Lower leg skin (tissue), 4 donors: ENCODE measurements around the gene WDPCP. TPM values are rescaled to one million over a fixed set of nuclear protein-coding genes. Genes with fewer than 3 reads are reported as not detected.
"Not testable (repeated sequence)": the region's sequence is repeated elsewhere in the genome, so short reads cannot be mapped to it uniquely, and the experiment has no call there.

Source experiments
- DNase-seq, 2 donors: peaks; one replicate each; pipeline ENCODE4 v3.0.0-alpha.2; 2019; ENCODE audit warnings: low spot score in 2 of 2
- H3K4me3 ChIP-seq: fragments of 200-600 bp; sonication (generic); 2 replicates; pipeline ENCODE4 v1.5.1; 2017; ENCODE audit warnings: mild to moderate bottlenecking, low read depth; ENCODE audit not compliant: poor library complexity, severe bottlenecking
- POLR2A ChIP-seq, 2 donors: fragments of 450-650 bp; IDR thresholded peaks; one replicate each; pipeline ENCODE4 v1.6.1; 2016 to 2017; ENCODE audit warnings: antibody characterized with exemption in 2 of 2, mild to moderate bottlenecking in 1 of 2, moderate library complexity in 1 of 2
- WGBS, 2 donors: methylation state at CpG; one replicate each; pipeline ENCODE4 v1.1.5; 2018; 5-methylcytosine and 5-hydroxymethylcytosine counted together
- intact Hi-C: fragments of 100-400 bp; cut with DNase I; formaldehyde crosslinking; loops from one replicate; pipeline ENCODE4 v1.15.0; 2023; ENCODE audit warnings: low total_unique reads
- total RNA-seq, 4 donors: library from RNA; depleted of rRNA; stranded (reverse); fragments of >200 nt; gene quantifications; one replicate each; pipeline ENCODE4 v1.1.0, GENCODE V29; 2016
- TF ChIP-seq, protein P1 (sequence below), 3 donors: fragments of 450-650 bp; IDR thresholded peaks; one replicate each; pipeline ENCODE4 v1.5.1; 2016; ENCODE audit warnings: antibody characterized with exemption in 3 of 3, mild to moderate bottlenecking in 3 of 3, moderate library complexity in 2 of 3

WDPCP gene
- total RNA-seq, 4 donors from 2014 or later, result 4.5 to 10.2 (median 5.5) TPM

DNA sequence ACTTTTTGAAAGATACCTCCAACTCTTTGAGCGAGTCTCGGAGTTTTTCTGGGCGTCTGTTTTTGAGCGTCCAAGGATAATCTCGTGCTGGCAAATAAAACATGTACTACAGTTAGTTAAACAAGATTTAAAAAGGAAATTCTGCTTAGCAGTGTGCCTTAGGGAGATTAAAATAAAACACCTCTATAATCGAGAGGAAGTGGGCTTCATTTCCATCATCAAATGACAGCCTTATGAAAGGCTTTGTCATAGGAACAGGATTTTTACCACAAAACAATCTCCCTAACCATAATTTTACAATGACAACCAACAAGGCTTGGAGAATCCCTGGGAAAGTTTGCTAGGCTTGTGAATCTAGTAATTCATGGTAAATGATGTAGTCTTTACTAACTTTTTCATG is 103.4 kb downstream of the WDPCP start:
- intact Hi-C loops, result no loop called here
- DNase-seq, result no peak
- no peak overlapping the region for H3K4me3 ChIP-seq
- 71 to 75% methylated on average over 6 of the region's 6 CpGs for WGBS, 2 donors
- no peak for TF ChIP-seq POLR2A (IDR thresholded peaks at IDR 0.05)
- TF ChIP-seq, protein P1, sequence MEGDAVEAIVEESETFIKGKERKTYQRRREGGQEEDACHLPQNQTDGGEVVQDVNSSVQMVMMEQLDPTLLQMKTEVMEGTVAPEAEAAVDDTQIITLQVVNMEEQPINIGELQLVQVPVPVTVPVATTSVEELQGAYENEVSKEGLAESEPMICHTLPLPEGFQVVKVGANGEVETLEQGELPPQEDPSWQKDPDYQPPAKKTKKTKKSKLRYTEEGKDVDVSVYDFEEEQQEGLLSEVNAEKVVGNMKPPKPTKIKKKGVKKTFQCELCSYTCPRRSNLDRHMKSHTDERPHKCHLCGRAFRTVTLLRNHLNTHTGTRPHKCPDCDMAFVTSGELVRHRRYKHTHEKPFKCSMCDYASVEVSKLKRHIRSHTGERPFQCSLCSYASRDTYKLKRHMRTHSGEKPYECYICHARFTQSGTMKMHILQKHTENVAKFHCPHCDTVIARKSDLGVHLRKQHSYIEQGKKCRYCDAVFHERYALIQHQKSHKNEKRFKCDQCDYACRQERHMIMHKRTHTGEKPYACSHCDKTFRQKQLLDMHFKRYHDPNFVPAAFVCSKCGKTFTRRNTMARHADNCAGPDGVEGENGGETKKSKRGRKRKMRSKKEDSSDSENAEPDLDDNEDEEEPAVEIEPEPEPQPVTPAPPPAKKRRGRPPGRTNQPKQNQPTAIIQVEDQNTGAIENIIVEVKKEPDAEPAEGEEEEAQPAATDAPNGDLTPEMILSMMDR (IDR thresholded peaks at IDR 0.05), result no peak

DNA sequence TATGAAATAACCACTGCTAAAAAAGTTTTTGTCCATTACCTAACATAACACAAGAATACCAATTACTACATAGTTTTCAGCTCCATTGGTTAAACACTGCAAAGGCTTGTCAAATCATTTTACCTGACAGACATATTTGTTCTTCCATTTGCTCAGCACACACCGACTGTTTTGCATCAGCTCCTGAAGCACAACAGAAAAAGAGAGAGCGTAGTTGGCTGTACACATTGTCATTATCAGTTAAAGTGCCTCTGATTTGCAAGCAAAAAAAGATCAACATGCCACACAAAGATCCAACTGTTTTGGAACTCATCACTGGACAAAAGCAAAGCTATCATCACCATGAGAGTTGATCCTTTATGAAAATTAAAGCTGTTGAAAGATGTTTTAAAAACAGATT is 103.8 kb downstream of the WDPCP start:
- 68 to 75% methylated on average over 2 of the region's 2 CpGs for WGBS, 2 donors
- TF ChIP-seq POLR2A (IDR thresholded peaks at IDR 0.05), result no peak
- TF ChIP-seq, protein P1 (IDR thresholded peaks at IDR 0.05), result no peak
- H3K4me3 ChIP-seq, result no peak overlapping the region
- no peak for DNase-seq
- intact Hi-C loops, result no loop called here

DNA sequence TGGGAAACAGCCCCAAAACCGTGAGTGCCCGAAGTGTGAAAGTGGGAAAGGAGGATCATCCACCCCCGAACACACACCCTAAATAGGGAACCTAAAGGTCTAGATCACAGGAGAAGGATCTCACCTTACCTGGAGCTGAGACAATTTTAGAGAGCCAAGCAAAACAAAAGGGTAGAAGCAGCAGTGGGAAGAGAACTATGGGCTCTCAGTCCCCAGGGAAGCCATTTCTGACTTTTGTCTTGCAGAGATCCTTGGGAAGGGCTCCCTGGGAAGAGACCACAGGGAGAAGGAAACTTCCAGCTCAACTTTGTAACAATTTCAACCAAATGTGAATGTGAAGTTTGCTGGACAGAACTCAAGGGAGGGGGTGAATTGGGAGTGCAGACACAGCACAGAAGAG is 110.6 kb downstream of the WDPCP start:
- TF ChIP-seq POLR2A (IDR thresholded peaks at IDR 0.05), result no peak
- TF ChIP-seq, protein P1 (IDR thresholded peaks at IDR 0.05), result no peak
- no peak overlapping the region for H3K4me3 ChIP-seq
- intact Hi-C loops, result no loop called here
- no peak for DNase-seq
- 95 to 96% methylated on average over 3 of the region's 3 CpGs for WGBS, 2 donors

DNA sequence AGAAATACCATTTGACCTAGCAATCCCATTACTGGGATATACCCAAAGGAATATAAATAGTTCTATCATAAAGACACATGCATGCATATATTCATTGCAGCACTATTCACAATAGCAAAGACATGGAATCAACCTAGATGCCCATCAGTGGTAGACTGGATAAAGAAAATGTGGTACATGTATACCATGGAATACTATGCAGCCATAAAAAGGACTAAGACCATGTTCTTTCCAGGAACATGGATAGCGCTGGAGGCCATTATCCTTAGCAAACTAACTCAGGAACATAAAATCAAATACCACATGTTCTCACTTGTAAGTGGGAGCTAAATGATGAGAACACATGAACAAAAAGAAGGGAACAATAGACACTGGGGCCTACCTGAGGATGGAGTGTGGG is 119.0 kb downstream of the WDPCP start:
- intact Hi-C loops, result not testable (repeated sequence)
- 94 to 97% methylated on average over 1 of the region's 1 CpG for WGBS, 2 donors

DNA sequence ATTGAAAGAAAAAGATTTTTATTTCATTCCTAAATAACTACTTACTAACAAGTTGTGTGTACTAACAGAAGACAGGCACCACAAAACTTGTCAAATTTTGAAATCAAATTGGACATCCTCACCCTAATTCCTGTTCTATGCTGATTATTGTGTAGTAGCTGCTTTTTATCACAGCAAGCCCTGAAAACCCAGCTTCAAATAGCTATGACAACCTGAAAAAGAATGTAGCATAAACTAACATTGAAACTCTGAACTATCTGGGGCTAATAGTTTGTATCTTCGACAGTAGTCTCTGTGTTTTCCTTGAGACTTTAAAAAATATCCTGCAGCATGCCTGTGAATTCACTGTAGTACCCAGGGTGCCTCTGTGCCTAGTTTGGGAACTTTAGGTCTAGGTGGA is 122.6 kb downstream of the WDPCP start:
- TF ChIP-seq, protein P1 (IDR thresholded peaks at IDR 0.05), result no peak
- no peak for TF ChIP-seq POLR2A (IDR thresholded peaks at IDR 0.05)
- H3K4me3 ChIP-seq, result no peak overlapping the region
- intact Hi-C loops, result no loop called here
- 91 to 97% methylated on average over 1 of the region's 1 CpG for WGBS, 2 donors
- DNase-seq, result no peak

More for the DNA sequence above, 119.0 kb downstream of the WDPCP start:
- not testable (repeated sequence) for H3K4me3 ChIP-seq, DNase-seq

DNA sequence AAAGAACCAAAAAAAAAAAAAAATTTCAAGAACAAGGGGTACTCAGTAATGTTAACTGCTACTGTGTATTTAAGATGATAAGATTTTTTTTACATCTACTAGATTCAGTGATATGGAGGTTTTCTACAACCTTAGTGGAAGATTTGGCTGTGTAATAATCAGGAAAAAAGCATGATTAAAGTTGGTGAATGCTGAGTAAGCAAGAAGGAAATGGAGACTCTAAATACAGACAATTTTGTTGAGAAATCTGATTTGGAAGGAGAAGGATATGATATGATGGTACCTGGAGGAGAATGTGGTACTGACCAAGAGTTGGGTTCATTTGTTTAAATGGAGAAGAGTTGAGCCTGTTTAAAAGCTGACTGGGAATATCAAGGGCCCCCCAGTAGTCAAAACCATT is 125.1 kb downstream of the WDPCP start:
- no peak for TF ChIP-seq POLR2A (IDR thresholded peaks at IDR 0.05)
- TF ChIP-seq, protein P1 (IDR thresholded peaks at IDR 0.05), result no peak
- H3K4me3 ChIP-seq, result no peak overlapping the region
- no peak for DNase-seq
- intact Hi-C loops, result no loop called here
